PC-3 (cell line): ENCODE results near the gene APIP. TPM values are rescaled to one million over a fixed set of nuclear protein-coding genes. Genes with fewer than 3 reads are reported as not detected.

ENCODE experiments used
- ATAC-seq: fragments of 200-7000 bp; cut with Tn5 transposase; 2 replicates; pipeline ENCODE4 v1.9.1; 2020; ENCODE audit warnings: mild to moderate bottlenecking, moderate library complexity
- BruUV-seq: library from RNA; stranded (reverse); fragments of 400-500 nt; replicated peaks from 2 replicates; lab custom pipeline; 2021; lab: Mats Ljungman, UMichigan
- CTCF ChIA-PET: fragments of 300-600 bp; sonication (Branson Sonifier 250); formaldehyde crosslinking; loops from one replicate; lab custom pipeline; 2022; ENCODE audit warnings: antibody characterized with exemption; lab: Charles Lee
- POLR2A ChIA-PET: fragments of 300-600 bp; sonication (Branson Sonifier 250); formaldehyde crosslinking; loops from one replicate; lab custom pipeline; 2022; ENCODE audit warnings: antibody characterized with exemption; ENCODE audit not compliant: unreplicated experiment; lab: Charles Lee
- DNase-seq: peaks from one replicate; pipeline ENCODE4 v3.0.0-alpha.2; 2015
- H2AFZ ChIP-seq: fragments of 300-600 bp; sonication (generic); 2 replicates; pipeline ENCODE4 v1.6.0; 2016; ENCODE audit warnings: antibody characterized with exemption, low read length
- H3F3A ChIP-seq: fragments of 300-600 bp; sonication (generic); one replicate; pipeline ENCODE4 v1.6.0; 2017; ENCODE audit warnings: antibody characterized with exemption, low read length, control low read depth, mild to moderate bottlenecking; ENCODE audit not compliant: unreplicated experiment
- H3K27ac ChIP-seq: fragments of 300-600 bp; sonication (generic); 2 replicates; pipeline ENCODE4 v1.5.1; 2016; ENCODE audit warnings: mild to moderate bottlenecking, low read length
- H3K27me3 ChIP-seq: fragments of 300-600 bp; sonication (generic); 2 replicates; pipeline ENCODE4 v1.6.1; 2016; ENCODE audit warnings: low read length, mixed read lengths
- H3K36me3 ChIP-seq: fragments of 300-600 bp; sonication (generic); 2 replicates; pipeline ENCODE4 v1.6.1; 2016; ENCODE audit warnings: low read depth, mixed run types, low read length, mixed read lengths
- H3K4me1 ChIP-seq: fragments of 300-600 bp; sonication (generic); 2 replicates; pipeline ENCODE4 v1.5.1; 2016; ENCODE audit warnings: low read length; ENCODE audit not compliant: insufficient read depth
- H3K4me2 ChIP-seq: fragments of 300-600 bp; sonication (generic); 2 replicates; pipeline ENCODE4 v1.6.0; 2016; ENCODE audit warnings: low read length
- H3K4me3 ChIP-seq: fragments of 300-600 bp; sonication (generic); 2 replicates; pipeline ENCODE4 v1.5.1; 2016; ENCODE audit warnings: mild to moderate bottlenecking, low read length, mixed read lengths
- H3K79me2 ChIP-seq: fragments of 300-600 bp; sonication (generic); 2 replicates; pipeline ENCODE4 v1.6.1; 2017; ENCODE audit warnings: low read length, mixed read lengths
- H3K9ac ChIP-seq: fragments of 300-600 bp; sonication (generic); 2 replicates; pipeline ENCODE4 v1.6.0; 2016; ENCODE audit warnings: mild to moderate bottlenecking, low read length
- H3K9me2 ChIP-seq: fragments of 300-600 bp; sonication (generic); replicated peaks from 2 replicates; pipeline ENCODE4 v1.6.1; 2016; ENCODE audit warnings: mixed run types, low read length, mixed read lengths
- H3K9me3 ChIP-seq: fragments of 300-600 bp; sonication (generic); 2 replicates; pipeline ENCODE4 v1.6.1; 2016; ENCODE audit warnings: low read length, mixed read lengths
- H4K20me1 ChIP-seq: fragments of 300-600 bp; sonication (generic); 2 replicates; pipeline ENCODE4 v1.6.1; 2016; ENCODE audit warnings: low read length, mixed read lengths
- EZH2 ChIP-seq: fragments of 300-600 bp; sonication (generic); IDR thresholded peaks from one replicate; pipeline ENCODE4 v1.6.1; 2017; ENCODE audit warnings: antibody characterized with exemption, mild to moderate bottlenecking, low read length; ENCODE audit not compliant: unreplicated experiment
- EZH2phosphoT487 ChIP-seq: fragments of 300-600 bp; sonication (generic); IDR thresholded peaks from 2 replicates; pipeline ENCODE4 v1.6.1; 2018; ENCODE audit warnings: mild to moderate bottlenecking, antibody characterized with exemption, low read length, borderline replicate concordance
- intact Hi-C: fragments of 100-400 bp; cut with micrococcal nuclease; formaldehyde crosslinking; loops from 2 replicates; pipeline ENCODE4 v1.9.0; 2023
- total RNA-seq: library from RNA; depleted of rRNA; stranded (reverse); fragments of >200 nt; gene quantifications from 2 replicates; pipeline ENCODE4 v1.2.3, GENCODE V29; 2014
- TF ChIP-seq, protein P1 (sequence below): fragments of 300-600 bp; sonication (generic); conservative IDR thresholded peaks from 2 replicates; pipeline ENCODE4 v1.5.1; 2017; ENCODE audit warnings: antibody characterized with exemption, low read depth, mild to moderate bottlenecking, low read length

Gene APIP
- total RNA-seq, 1 experiment from 2014 or later, result 35.3 TPM

DNA sequence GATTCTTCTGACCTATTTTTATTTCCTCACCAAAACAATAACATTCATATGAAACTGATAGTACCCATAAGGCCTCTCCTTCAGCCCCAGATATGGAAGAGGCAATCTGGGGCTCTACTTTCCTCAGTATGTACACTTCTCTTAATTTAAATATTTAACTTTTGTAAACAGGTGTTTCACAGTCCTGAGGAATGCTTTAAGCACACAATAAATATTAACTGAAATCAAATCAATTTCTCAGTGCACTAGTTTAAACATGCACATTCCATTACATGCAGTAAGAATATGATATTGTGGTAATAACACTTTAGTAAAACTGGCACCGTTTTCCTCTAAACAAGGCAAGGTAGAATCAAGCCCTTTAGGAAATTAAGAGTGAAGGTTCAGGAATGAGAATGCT, 28.9 kb downstream of the APIP start:
- Histone ChIP-seq H4K20me1 (no peaks in the 10 kb centered on the region), H3F3A (no peaks in the 10 kb centered on the region), H3K4me1 (peaks cover 17% of the 10 kb centered on the region), H3K9ac (no peak overlapping the region), H3K9me2 (no peaks in the 10 kb centered on the region), H2AFZ (no peak overlapping the region), H3K27me3 (no peaks in the 10 kb centered on the region), H3K79me2 (no peaks in the 10 kb centered on the region), H3K4me3 (no peak overlapping the region), H3K27ac (no peak overlapping the region), H3K4me2 (no peak overlapping the region), H3K36me3 (0 out of 2 replicates have a peak, but pooled peaks cover 3% of the 10 kb centered on the region), H3K9me3 (no peaks in the 10 kb centered on the region)
- intact Hi-C loops, result loop anchor here (2.0 to 10.0 kb wide), 2 partner anchors 102 to 136 kb away; no protein-coding TSS in a partner anchor
- no peak; the same call in 1 of the 2 replicates for ATAC-seq
- ChIA-PET CTCF (no interaction called here), POLR2A (no interaction called here)
- TF ChIP-seq EZH2phosphoT487 (no peak), EZH2 (no peak)
- TF ChIP-seq, protein P1, sequence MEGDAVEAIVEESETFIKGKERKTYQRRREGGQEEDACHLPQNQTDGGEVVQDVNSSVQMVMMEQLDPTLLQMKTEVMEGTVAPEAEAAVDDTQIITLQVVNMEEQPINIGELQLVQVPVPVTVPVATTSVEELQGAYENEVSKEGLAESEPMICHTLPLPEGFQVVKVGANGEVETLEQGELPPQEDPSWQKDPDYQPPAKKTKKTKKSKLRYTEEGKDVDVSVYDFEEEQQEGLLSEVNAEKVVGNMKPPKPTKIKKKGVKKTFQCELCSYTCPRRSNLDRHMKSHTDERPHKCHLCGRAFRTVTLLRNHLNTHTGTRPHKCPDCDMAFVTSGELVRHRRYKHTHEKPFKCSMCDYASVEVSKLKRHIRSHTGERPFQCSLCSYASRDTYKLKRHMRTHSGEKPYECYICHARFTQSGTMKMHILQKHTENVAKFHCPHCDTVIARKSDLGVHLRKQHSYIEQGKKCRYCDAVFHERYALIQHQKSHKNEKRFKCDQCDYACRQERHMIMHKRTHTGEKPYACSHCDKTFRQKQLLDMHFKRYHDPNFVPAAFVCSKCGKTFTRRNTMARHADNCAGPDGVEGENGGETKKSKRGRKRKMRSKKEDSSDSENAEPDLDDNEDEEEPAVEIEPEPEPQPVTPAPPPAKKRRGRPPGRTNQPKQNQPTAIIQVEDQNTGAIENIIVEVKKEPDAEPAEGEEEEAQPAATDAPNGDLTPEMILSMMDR, result no peak
- DNase-seq, result no peak
- BruUV-seq, result no TSS peak

- Histone ChIP-seq H2AFZ (no peak overlapping the region), H3K9me3 (no peaks in the 10 kb centered on the region), H3K27me3 (no peaks in the 10 kb centered on the region), H3K27ac (no peak overlapping the region), H3F3A (no peaks in the 10 kb centered on the region), H3K4me1 (peaks cover 17% of the 10 kb centered on the region), H4K20me1 (no peaks in the 10 kb centered on the region), H3K4me2 (no peak overlapping the region), H3K36me3 (peaks cover 3% of the 10 kb centered on the region; the same call in 1 of the 2 replicates), H3K9ac (no peak overlapping the region), H3K9me2 (no peaks in the 10 kb centered on the region), H3K4me3 (no peak overlapping the region), H3K79me2 (no peaks in the 10 kb centered on the region)
- CTCF ChIA-PET, result no interaction called here
- intact Hi-C loops, result loop anchor here (2.0 to 10.0 kb wide), 2 partner anchors 102 to 136 kb away; no protein-coding TSS in a partner anchor
- BruUV-seq, result no TSS peak
- POLR2A ChIA-PET, result no interaction called here
- TF ChIP-seq EZH2phosphoT487 (no peak), EZH2 (no peak)
- TF ChIP-seq, protein P1, result no peak
- DNase-seq (peak; percentile 29), ATAC-seq (no peak)
Measured at GRCh38 chr11:34886609-34887008, 29.6 kb downstream of the APIP start.

DNA sequence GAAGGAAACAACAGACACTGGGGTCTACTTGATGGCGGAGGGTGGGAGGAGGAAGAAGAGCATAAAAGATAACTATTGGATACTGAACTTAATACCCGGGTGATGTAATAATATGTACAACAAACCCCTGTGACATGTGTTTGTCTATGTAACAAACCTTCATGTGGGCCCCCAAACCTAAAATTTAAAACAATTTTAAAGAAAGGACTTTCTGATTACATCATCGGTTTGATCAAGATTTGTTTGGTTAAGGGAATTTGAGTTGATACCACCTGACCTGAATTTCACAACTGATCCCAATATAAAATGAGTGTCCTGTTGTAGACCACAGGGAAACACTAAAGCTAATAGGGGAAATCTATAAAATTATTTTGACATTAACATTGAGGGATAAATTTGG, 34.3 kb downstream of the APIP start:
- no peaks in the 10 kb centered on the region for H3K9me3 ChIP-seq
- no peaks in the 10 kb centered on the region for H3K4me1 ChIP-seq
- TF ChIP-seq EZH2, result no peak
- TF ChIP-seq, protein P1, result no peak
- no peak for TF ChIP-seq EZH2phosphoT487
- no peaks in the 10 kb centered on the region for H3K27me3 ChIP-seq
- DNase-seq (no peak), ATAC-seq (no peak)
- no peak overlapping the region for H3K4me2 ChIP-seq
- BruUV-seq, result no TSS peak
- H2AFZ ChIP-seq, result no peak overlapping the region
- H3K9ac ChIP-seq, result no peak overlapping the region
- no peaks in the 10 kb centered on the region for H4K20me1 ChIP-seq
- POLR2A ChIA-PET, result no interaction called here
- peaks cover 3% of the 10 kb centered on the region; the same call in 1 of the 2 replicates for H3K36me3 ChIP-seq
- no peak overlapping the region for H3K27ac ChIP-seq
- H3K4me3 ChIP-seq, result no peak overlapping the region
- H3K79me2 ChIP-seq, result no peaks in the 10 kb centered on the region
- no peaks in the 10 kb centered on the region for H3K9me2 ChIP-seq
- intact Hi-C loops, result loop anchor here (10.0 kb wide), 1 partner anchor 97 kb away; no protein-coding TSS in a partner anchor
- H3F3A ChIP-seq, result no peaks in the 10 kb centered on the region
- CTCF ChIA-PET, result interaction anchor here (0.6 kb wide), 1 partner anchor 296 kb away, joined by 4 read pairs; no protein-coding TSS in a partner anchor
